ENCODE measurements around the gene CEP350. TPM values are rescaled to one million over a fixed set of nuclear protein-coding genes. Genes with fewer than 3 reads are reported as not detected.
"Not testable (repeated sequence)": the region's sequence is repeated elsewhere in the genome, so short reads cannot be mapped to it uniquely, and the experiment has no call there.

Gene CEP350
- total RNA-seq, 1 donor from 2014 or later: 110 TPM

- no peak for DNase-seq
Measured at GRCh38 chr1:179951383-179952144, 3.0 kb upstream of the CEP350 start.

- no peak for DNase-seq
Measured at GRCh38 chr1:179952186-179952585, 2.4 kb upstream of the CEP350 start.

GRCh38 chr1:179953974-179954492, 577 bp upstream of the CEP350 start:
- DNase-seq: no peak

- DNase-seq: peak; percentile 58
Measured at GRCh38 chr1:179955287-179955680, 674 bp downstream of the CEP350 start.

GRCh38 chr1:179955731-179956130, 1.1 kb downstream of the CEP350 start:
- DNase-seq: no peak

GRCh38 chr1:179958359-179958758, 3.7 kb downstream of the CEP350 start:
- DNase-seq: peak; percentile 39

GRCh38 chr1:179962168-179962567, 7.6 kb downstream of the CEP350 start:
- DNase-seq: not testable (repeated sequence)

- DNase-seq: no peak
Measured at GRCh38 chr1:179966551-179966950, 11.9 kb downstream of the CEP350 start.

GRCh38 chr1:179968284-179968993, 13.8 kb downstream of the CEP350 start:
- DNase-seq: no peak

GRCh38 chr1:179968994-179969919, 14.6 kb downstream of the CEP350 start:
- no peak for DNase-seq

- DNase-seq: no peak
Measured at GRCh38 chr1:179969962-179970361, 15.4 kb downstream of the CEP350 start.

GRCh38 chr1:179971563-179972496, 17.2 kb downstream of the CEP350 start:
- no peak for DNase-seq

GRCh38 chr1:179973198-179974110, 18.8 kb downstream of the CEP350 start:
- DNase-seq: no peak

GRCh38 chr1:179976970-179977651, 22.5 kb downstream of the CEP350 start:
- DNase-seq: no peak

- DNase-seq: no peak
Measured at GRCh38 chr1:179978199-179979079, 23.8 kb downstream of the CEP350 start.

- DNase-seq: no peak
Measured at GRCh38 chr1:179984101-179984500, 29.5 kb downstream of the CEP350 start.

GRCh38 chr1:179984942-179985341, 30.3 kb downstream of the CEP350 start:
- no peak for DNase-seq

- DNase-seq: no peak
Measured at GRCh38 chr1:179990847-179991246, 36.2 kb downstream of the CEP350 start.

Data from tongue (tissue), 2 donors.